Naive B cell (primary cell): Measurements from ENCODE around the gene CIT. TPM values are rescaled to one million over a fixed set of nuclear protein-coding genes. Genes with fewer than 3 reads are reported as not detected.
"Not testable (repeated sequence)": the region's sequence is repeated elsewhere in the genome, so short reads cannot be mapped to it uniquely, and the experiment has no call there.

Experiments used
- ATAC-seq, 2 donors: fragments of 150-1000 bp; cut with Tn5 transposase; 2 replicates each; pipeline ENCODE4 v1.10.0; 2021; ENCODE audit warnings: low read depth in 2 of 2, mild to moderate bottlenecking in 2 of 2, moderate library complexity in 2 of 2
- DNase-seq: peaks from one replicate; pipeline ENCODE4 v3.0.0; 2022
- H3K27ac Mint-ChIP-seq, 6 donors: one replicate each; pipeline ENCODE4 v1.8.0; 2020 to 2022; ENCODE audit warnings: mild to moderate bottlenecking in 6 of 6, mixed read lengths in 6 of 6, moderate library complexity in 5 of 6, inconsistent platforms in 2 of 6
- H3K27me3 Mint-ChIP-seq, 3 donors: one replicate each; pipeline ENCODE4 v1.8.0; 2021 to 2022; ENCODE audit warnings: mixed read lengths in 3 of 3, mild to moderate bottlenecking in 1 of 3
- H3K36me3 Mint-ChIP-seq, 2 donors: one replicate each; pipeline ENCODE4 v1.8.0; 2020 to 2022; ENCODE audit warnings: mixed read lengths in 2 of 2, inconsistent platforms in 1 of 2, mild to moderate bottlenecking in 1 of 2
- H3K4me1 Mint-ChIP-seq, 3 donors: one replicate each; pipeline ENCODE4 v1.8.0; 2020 to 2022; ENCODE audit warnings: mixed read lengths in 3 of 3, inconsistent platforms in 1 of 3, mild to moderate bottlenecking in 1 of 3, moderate library complexity in 1 of 3
- H3K4me3 Mint-ChIP-seq, 8 donors: one replicate each; pipeline ENCODE4 v1.8.0; 2020 to 2022; ENCODE audit warnings: mild to moderate bottlenecking in 8 of 8, mixed read lengths in 8 of 8, moderate library complexity in 8 of 8, inconsistent platforms in 2 of 8
- H3K9me3 Mint-ChIP-seq, 7 donors: one replicate each; pipeline ENCODE4 v1.8.0; 2020 to 2022; ENCODE audit warnings: mixed read lengths in 7 of 7, mild to moderate bottlenecking in 5 of 7, inconsistent platforms in 2 of 7, moderate library complexity in 1 of 7
- polyA plus RNA-seq, 6 donors: library from polyadenylated mRNA; unstranded; fragments of 300-500 nt; fragmentation: Illumina TruSeq; gene quantifications; one replicate each; pipeline ENCODE4 v1.2.3, GENCODE V29; 2021; ENCODE audit warnings: low read depth in 6 of 6

The CIT gene
- polyA plus RNA-seq, 6 donors from 2014 or later: 0.34 to 1.1 (median 0.58) TPM; not detected in 2

DNA sequence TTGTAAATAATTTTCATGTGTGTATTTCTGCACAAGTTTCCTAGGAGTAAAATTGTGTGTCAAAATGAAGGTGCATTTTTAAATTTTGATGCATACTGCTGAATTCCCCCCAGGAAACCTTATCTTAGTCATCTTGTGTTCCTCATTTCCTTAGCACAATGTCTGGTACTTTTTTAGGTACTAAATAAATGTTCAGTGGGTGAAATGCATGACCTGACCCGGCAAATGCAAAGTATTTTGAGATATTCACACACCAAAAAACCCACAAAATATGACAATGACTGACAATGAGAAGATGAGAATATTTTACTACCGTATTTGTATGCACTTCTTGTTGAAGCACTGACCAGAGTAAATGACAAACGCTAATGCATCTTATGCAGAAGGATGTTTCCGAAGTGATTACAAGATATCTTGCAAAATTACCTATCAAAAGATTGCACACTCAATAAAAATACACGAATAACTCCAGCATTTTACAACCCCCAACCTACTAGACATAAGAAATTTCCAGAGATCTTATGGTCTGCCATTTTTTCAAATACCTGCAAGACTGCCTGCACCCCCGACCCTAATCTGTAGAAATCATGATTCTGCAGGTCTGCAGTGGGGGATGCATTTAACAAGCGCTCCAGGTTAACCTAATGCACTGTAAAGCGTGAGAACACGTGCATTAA is 210.1 kb downstream of the CIT start:
- Mint-ChIP-seq H3K27ac (peak overlapping the region in 5 of 6 donors; percentile 49 to 93 (median 89)), H3K9me3 (no peaks in the 10 kb centered on the region), H3K27me3 (peaks cover 0 to 5% (median 0%) of the 10 kb centered on the region in 3 donors), H3K4me3 (peak overlapping the region; percentile 84 to 97 (median 92)), H3K36me3 (peaks cover 0 to 10% of the 10 kb centered on the region in 2 donors), H3K4me1 (peaks cover 31 to 51% (median 35%) of the 10 kb centered on the region in 3 donors)
- ATAC-seq: no peak
- DNase-seq: no peak

DNA sequence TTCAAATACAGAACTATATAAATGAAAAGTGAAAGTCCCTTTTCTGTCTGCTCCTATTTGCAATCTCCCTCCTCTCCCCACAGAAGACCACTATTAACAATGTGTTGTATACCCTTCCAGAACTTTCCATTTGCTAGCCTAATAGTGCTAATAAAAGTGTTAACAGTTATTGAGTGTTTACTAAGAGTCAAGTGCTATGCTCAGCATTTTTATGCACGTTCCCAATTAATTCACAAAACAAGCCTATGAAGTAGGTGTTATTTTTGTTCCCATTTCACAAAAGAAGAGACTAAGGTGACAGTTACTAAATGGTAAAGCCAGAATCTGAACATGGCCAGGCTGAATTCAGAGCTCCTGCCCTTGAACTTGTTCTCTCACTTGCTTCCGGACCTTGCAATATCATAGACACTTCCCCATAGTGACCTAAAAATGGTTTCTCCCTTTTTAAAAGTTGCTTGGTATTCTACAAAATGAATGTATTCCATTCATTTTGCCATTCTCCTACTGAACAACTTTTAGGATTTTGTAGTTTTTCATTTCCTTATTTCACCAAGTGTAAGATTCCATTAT is 210.8 kb downstream of the CIT start:
- peaks cover 0 to 7% (median 0%) of the 10 kb centered on the region in 3 donors for H3K27me3 Mint-ChIP-seq
- H3K4me1 Mint-ChIP-seq: peaks cover 27 to 47% (median 35%) of the 10 kb centered on the region in 3 donors
- H3K27ac Mint-ChIP-seq: peak overlapping the region in 4 of 6 donors; percentile 50 to 88 (median 78)

DNA sequence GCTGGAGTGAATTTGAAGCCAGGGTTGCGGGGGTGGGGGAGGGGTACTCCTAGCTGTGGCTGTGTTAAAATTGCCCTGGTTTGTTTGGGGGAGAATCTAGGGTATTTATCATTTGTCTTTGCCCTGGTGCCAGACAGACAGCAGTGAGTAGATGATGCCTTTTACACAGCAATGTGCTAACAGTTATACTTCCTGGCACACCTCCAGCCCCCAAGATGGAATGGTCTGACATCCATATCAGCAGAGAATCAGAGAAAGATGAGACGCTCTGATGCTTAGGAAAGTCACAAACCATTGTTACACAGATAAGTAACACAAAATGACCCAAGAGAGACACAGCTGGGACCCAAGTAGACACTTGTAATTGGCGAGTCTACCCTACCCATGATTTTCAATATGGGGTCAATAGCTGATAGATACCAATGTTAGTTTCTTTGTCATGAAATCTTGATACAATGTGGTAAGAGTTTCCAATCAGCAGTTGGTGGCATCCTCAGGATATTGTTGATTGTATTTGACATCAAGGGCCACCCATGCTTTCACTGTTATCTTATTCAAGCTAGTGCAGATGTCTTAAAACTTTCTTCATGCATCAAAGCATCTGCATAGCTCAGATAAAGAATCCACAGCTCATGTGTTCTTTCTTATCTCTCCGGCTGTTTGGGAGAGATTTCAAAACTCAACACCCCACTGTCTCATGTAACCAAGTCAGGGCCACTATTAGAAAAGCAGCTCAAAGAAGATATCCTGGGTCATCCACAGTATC is 211.8 kb downstream of the CIT start:
- Mint-ChIP-seq H3K27me3 (peaks cover 0 to 9% (median 1%) of the 10 kb centered on the region in 3 donors), H3K4me1 (peaks cover 19 to 42% (median 25%) of the 10 kb centered on the region in 3 donors), H3K4me3 (peak overlapping the region in 2 of 8 donors; percentile 65 to 97), H3K9me3 (no peaks in the 10 kb centered on the region), H3K27ac (peak overlapping the region in 1 of 6 donors; percentile 69), H3K36me3 (no peaks in the 10 kb centered on the region)
- no peak for DNase-seq
- ATAC-seq: no peak

More for the DNA sequence above, 210.8 kb downstream of the CIT start:
- no peak for DNase-seq
- peak overlapping the region; percentile 82 to 97 (median 90) for H3K4me3 Mint-ChIP-seq
- ATAC-seq: no peak
- H3K36me3 Mint-ChIP-seq: peaks cover 0 to 3% of the 10 kb centered on the region in 2 donors
- H3K9me3 Mint-ChIP-seq: no peaks in the 10 kb centered on the region

DNA sequence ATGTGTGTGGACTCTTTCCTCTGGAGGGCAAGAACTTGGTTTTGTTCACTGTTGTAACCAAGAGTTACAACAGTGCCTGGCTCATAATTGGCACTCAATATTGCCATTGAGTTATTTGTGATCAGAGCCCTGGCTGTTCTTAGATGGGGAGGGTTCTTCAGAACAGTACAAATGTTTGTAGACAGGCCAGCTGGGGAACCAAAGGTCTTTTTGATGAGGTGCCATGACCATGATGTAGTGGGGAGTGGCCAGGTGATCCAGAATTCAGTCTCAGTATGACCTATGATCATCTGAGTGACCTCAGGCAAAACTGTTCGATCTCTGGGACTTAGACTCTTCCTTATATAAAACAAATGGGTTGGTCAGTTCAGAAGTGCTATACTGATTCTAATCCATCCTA is 212.5 kb downstream of the CIT start:
- no peaks in the 10 kb centered on the region for H3K9me3 Mint-ChIP-seq
- no peaks in the 10 kb centered on the region for H3K36me3 Mint-ChIP-seq
- H3K4me3 Mint-ChIP-seq: no peak overlapping the region
- peaks cover 6 to 16% (median 8%) of the 10 kb centered on the region in 3 donors for H3K27me3 Mint-ChIP-seq
- H3K4me1 Mint-ChIP-seq: peaks cover 18 to 35% (median 19%) of the 10 kb centered on the region in 3 donors
- DNase-seq (no peak), ATAC-seq (no peak)
- no peak overlapping the region for H3K27ac Mint-ChIP-seq

DNA sequence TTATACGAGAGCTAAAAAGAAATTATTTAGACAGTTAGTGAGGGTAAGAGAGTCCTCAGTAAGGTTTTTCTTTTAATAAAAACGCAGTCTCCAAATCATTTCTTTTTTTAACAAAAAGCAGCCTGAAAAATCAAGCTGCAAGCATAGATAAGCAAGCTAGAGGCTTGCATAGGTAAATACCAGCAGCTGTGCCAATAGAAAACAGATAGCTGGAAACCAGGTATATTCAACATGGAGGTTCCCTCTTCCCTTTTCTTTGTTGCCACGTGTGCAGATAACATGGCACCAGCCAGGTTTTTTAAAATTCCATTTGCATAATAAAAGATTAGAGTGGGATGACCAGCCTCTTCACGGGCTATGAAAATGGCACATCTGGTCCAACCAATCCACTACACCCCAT is 215.2 kb downstream of the CIT start:
- no peaks in the 10 kb centered on the region for H3K36me3 Mint-ChIP-seq
- no peak overlapping the region for H3K4me3 Mint-ChIP-seq
- H3K27me3 Mint-ChIP-seq: peaks cover 6 to 16% (median 8%) of the 10 kb centered on the region in 3 donors
- H3K4me1 Mint-ChIP-seq: peaks cover 10 to 14% (median 12%) of the 10 kb centered on the region in 3 donors
- peak overlapping the region in 1 of 6 donors; percentile 47 for H3K27ac Mint-ChIP-seq
- DNase-seq (no peak), ATAC-seq (no peak)
- H3K9me3 Mint-ChIP-seq: peaks cover 0 to 2% (median 0%) of the 10 kb centered on the region in 7 donors

DNA sequence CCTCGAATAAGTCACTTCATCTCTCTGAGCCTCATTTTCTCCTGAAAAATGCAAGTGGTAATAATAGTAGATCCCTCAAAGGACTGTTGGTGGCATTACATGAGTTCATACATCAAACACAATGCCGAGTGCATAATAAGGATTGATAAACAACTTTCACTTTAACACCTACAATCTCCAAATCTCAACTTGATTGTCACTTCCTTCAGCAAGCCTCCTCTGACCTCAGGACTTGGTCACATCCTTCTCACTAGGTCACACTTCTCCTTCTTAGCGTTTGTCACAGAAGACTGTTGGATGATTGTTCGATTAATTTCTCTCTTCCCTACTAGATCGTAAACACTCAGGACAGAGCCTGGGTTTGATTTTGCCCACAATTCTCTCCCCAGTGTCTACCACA is 217.0 kb downstream of the CIT start:
- Mint-ChIP-seq H3K4me3 (no peak overlapping the region), H3K4me1 (peaks cover 0 to 4% (median 0%) of the 10 kb centered on the region in 3 donors), H3K27me3 (peaks cover 6 to 16% (median 8%) of the 10 kb centered on the region in 3 donors), H3K36me3 (no peaks in the 10 kb centered on the region), H3K27ac (no peak overlapping the region), H3K9me3 (peaks cover 0 to 4% (median 0%) of the 10 kb centered on the region in 7 donors)
- no peak for ATAC-seq
- DNase-seq: no peak

DNA sequence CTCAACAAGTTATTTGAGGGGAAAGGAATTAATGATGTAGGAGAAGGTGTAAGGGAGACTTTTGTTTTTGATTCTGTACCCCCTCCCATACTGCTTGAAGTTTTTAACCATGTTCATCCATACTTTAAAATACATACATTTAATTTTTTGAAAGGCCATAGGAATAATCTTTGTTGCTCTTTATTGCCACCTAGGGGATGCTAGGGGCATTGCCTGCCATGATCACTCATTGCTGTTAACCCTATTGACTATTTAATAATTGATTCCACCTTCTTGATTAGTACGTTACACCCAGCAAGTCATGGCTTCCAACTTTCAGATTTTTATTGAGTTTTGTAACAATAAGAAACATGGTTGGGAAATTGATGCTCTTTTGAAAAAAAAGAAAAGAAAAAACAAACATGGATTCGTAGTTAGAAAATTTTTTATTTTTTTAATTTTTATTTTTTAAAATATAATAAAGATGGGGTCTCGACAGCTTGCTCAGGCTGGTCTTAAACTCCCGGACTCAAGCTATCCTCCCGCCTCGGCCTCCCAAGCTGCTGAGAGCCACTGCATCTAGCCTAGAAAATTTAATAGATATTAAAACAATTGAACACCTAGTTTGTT is 217.7 kb downstream of the CIT start:
- H3K27ac Mint-ChIP-seq: no peak overlapping the region
- ATAC-seq: peak in 1 of 2 donors; percentile 53
- DNase-seq: peak; percentile 34
- H3K9me3 Mint-ChIP-seq: peaks cover 0 to 6% (median 2%) of the 10 kb centered on the region in 7 donors
- H3K4me1 Mint-ChIP-seq: peaks cover 0 to 4% (median 0%) of the 10 kb centered on the region in 3 donors
- peaks cover 6 to 16% (median 8%) of the 10 kb centered on the region in 3 donors for H3K27me3 Mint-ChIP-seq
- no peaks in the 10 kb centered on the region for H3K36me3 Mint-ChIP-seq
- no peak overlapping the region for H3K4me3 Mint-ChIP-seq

DNA sequence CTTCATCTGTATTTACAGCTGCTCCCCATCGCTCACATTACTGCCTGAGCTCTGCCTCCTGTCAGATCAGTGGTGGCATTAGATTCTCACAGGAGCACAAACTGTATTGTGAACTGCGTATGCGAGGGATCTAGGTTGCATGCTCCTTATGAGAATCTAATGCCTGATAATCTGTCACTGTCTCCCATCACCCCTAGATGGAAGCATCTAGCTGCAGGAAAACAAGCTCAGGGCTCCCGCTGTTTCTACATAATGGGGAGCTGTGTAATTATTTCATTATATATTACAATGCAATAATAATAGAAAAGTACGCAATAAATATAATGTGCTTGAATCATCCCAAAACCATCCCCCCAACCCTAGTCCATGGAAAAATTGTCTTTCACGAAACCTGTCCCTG is 219.0 kb downstream of the CIT start:
- peaks cover 6 to 16% (median 8%) of the 10 kb centered on the region in 3 donors for H3K27me3 Mint-ChIP-seq
- ATAC-seq, H3K4me1 Mint-ChIP-seq, H3K4me3 Mint-ChIP-seq, H3K36me3 Mint-ChIP-seq, DNase-seq: not testable (repeated sequence)
- peak overlapping the region in 1 of 6 donors; percentile 33 for H3K27ac Mint-ChIP-seq
- H3K9me3 Mint-ChIP-seq: peaks cover 0 to 16% (median 14%) of the 10 kb centered on the region in 7 donors

DNA sequence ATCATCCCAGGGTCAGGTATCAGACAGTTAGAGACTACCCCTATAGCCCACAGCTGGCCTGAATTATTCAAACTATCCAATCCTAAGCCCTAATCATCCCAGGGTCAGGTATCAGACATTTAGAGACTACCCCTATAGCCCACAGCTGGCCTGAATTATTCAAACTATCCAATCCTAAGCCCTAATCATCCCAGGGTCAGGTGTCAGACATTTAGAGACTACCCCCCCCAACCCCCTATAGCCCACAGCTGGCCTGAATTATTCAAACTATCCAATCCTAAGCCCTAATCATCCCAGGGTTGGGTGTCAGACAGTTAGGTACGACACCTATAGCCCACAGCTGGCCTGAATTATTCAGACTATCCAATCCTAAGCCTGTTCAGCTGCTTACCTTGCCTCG is 220.1 kb downstream of the CIT start:
- not testable (repeated sequence) for H3K4me3 Mint-ChIP-seq
- peaks cover 0 to 26% (median 22%) of the 10 kb centered on the region in 7 donors for H3K9me3 Mint-ChIP-seq
- H3K27me3 Mint-ChIP-seq: peaks cover 6 to 10% (median 8%) of the 10 kb centered on the region in 3 donors

DNA sequence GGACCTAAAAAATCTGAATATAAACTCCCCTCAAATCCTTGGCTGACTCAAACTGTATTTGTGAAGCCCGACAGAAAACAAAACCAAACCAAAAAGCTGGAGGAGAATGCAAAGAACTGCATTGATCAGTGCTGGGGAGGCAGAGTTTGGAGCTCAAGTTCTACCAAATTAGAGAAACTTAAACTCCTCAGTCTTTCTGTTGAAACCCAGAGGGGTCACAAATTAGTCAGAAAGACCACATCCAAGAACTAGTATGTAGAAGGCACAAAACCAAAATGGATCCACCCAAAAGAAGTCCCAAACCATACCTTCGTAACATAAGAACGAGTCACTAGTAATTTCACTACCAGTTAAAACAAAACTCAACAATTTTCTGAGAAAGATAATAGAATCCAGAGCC is 224.5 kb downstream of the CIT start:
- Mint-ChIP-seq H3K9me3 (peaks cover 0 to 33% (median 26%) of the 10 kb centered on the region in 7 donors), H3K4me1 (no peaks in the 10 kb centered on the region), H3K4me3 (peak overlapping the region in 1 of 8 donors; percentile 63), H3K27me3 (peaks cover 8 to 14% (median 9%) of the 10 kb centered on the region in 3 donors), H3K36me3 (peaks cover 0 to 4% of the 10 kb centered on the region in 2 donors), H3K27ac (no peak overlapping the region)
- ATAC-seq (no peak), DNase-seq (no peak)

More for the DNA sequence above, 220.1 kb downstream of the CIT start:
- H3K4me1 Mint-ChIP-seq, DNase-seq, H3K36me3 Mint-ChIP-seq, H3K27ac Mint-ChIP-seq, ATAC-seq: not testable (repeated sequence)

DNA sequence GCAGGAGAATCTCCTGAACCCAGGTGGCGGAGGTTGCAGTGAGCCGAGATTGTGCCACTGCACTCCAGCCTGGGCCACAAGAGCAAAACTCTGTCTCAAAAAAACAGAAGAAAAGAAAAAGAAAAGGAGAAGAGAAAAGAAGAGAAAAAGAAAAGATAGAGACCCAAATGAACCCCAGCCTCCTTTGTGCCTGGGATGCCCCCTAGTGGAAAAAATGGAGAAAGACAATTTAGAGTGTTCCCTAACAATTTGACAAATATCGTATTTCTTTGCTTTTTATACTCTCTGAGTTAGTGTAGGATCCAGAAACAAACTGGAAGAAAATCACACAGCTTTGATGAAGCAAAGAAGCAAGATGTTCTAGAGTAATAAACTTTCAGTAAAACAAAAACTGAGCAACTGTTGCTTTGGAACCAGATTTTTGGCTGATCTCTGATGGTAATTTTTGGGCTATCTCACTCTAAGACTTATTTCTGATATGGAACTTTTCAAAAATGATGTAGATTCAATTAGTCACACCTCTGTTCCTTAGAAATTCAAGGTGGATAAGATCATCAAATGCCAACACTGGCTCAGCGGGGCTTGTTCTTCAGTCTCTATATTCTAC is 227.8 kb downstream of the CIT start:
- Mint-ChIP-seq H3K9me3 (peaks cover 0 to 35% (median 21%) of the 10 kb centered on the region in 7 donors), H3K27ac (no peak overlapping the region), H3K4me3 (no peak overlapping the region), H3K36me3 (peaks cover 0 to 4% of the 10 kb centered on the region in 2 donors), H3K4me1 (no peaks in the 10 kb centered on the region), H3K27me3 (peaks cover 8 to 21% (median 11%) of the 10 kb centered on the region in 3 donors)
- ATAC-seq: no peak
- no peak for DNase-seq

DNA sequence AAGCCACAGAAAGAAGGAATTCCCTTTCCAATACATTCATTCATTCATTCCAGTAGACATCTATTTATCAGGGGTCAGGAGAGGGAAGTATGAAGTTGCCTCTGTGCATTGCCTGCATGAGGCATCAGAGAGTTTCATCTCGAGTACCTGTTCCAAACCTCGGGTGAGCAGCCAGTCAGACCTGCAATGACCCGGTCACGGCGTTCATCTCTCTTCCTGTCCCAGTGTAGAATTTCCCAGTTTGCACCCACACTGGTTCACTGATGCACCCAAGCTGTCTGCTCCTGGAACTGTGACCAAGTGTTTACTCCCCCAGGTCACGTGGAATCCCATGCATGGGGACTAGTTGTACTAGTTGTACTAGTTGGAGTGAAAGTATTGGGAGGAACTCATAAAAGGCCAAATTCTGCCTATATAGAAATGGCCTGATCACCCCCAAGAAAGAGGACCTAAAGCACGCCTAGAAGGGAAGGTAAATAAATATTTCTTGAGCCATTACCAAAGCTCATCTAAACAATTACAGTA is 231.5 kb downstream of the CIT start:
- peaks cover 0 to 6% (median 0%) of the 10 kb centered on the region in 7 donors for H3K9me3 Mint-ChIP-seq
- no peak for ATAC-seq
- no peaks in the 10 kb centered on the region for H3K4me1 Mint-ChIP-seq
- DNase-seq: no peak
- peaks cover 11 to 42% (median 11%) of the 10 kb centered on the region in 3 donors for H3K27me3 Mint-ChIP-seq
- no peak overlapping the region for H3K27ac Mint-ChIP-seq
- no peaks in the 10 kb centered on the region for H3K36me3 Mint-ChIP-seq
- H3K4me3 Mint-ChIP-seq: no peak overlapping the region
